ENCODE results near the gene INPP5J.

INPP5J gene

GRCh38 chr22:31126128-31126868 is 3.5 kb downstream of the INPP5J start:
- DNase-seq (ENCODE audit: low read depth), result no peak

GRCh38 chr22:31126869-31127175 is 4.1 kb downstream of the INPP5J start:
- no peak for DNase-seq (ENCODE audit: low read depth)

GRCh38 chr22:31127181-31127772 is 4.5 kb downstream of the INPP5J start:
- no peak for DNase-seq (ENCODE audit: low read depth)

- no peak for DNase-seq (ENCODE audit: low read depth)
These were observed 5.4 kb downstream of the INPP5J start for GRCh38 chr22:31128156-31128555.

GRCh38 chr22:31130873-31131272 is 8.1 kb downstream of the INPP5J start:
- no peak for DNase-seq (ENCODE audit: low read depth)

- DNase-seq (ENCODE audit: low read depth), result no peak
These were observed 11.1 kb downstream of the INPP5J start for GRCh38 chr22:31133911-31134310.

GRCh38 chr22:31134688-31135087 is 11.9 kb downstream of the INPP5J start:
- no peak for DNase-seq (ENCODE audit: low read depth)

- no peak for DNase-seq (ENCODE audit: low read depth)
These were observed 12.9 kb downstream of the INPP5J start for GRCh38 chr22:31135706-31136105.

GRCh38 chr22:31136155-31136554 is 13.4 kb downstream of the INPP5J start:
- DNase-seq (ENCODE audit: low read depth), result no peak

GRCh38 chr22:31136711-31137110 is 13.9 kb downstream of the INPP5J start:
- DNase-seq (ENCODE audit: low read depth), result no peak

- no peak for DNase-seq (ENCODE audit: low read depth)
These were observed 15.0 kb downstream of the INPP5J start for GRCh38 chr22:31137721-31138120.

GRCh38 chr22:31138126-31138525 is 15.4 kb downstream of the INPP5J start:
- no peak for DNase-seq (ENCODE audit: low read depth)

GRCh38 chr22:31139066-31139465 is 16.3 kb downstream of the INPP5J start:
- no peak for DNase-seq (ENCODE audit: low read depth)

GRCh38 chr22:31139866-31140716 is 17.3 kb downstream of the INPP5J start, which contains the start of gene PLA2G3:
Gene PLA2G3 (minus strand): TSS chr22:31140508. CDS start chr22:31140354, 154 bp downstream.
- DNase-seq (ENCODE audit: low read depth), result no peak

- no peak for DNase-seq (ENCODE audit: low read depth)
These were observed 18.0 kb downstream of the INPP5J start for GRCh38 chr22:31140746-31141145.

GRCh38 chr22:31141551-31141950 is 18.8 kb downstream of the INPP5J start:
- no peak for DNase-seq (ENCODE audit: low read depth)

GRCh38 chr22:31142285-31142684 is 19.5 kb downstream of the INPP5J start:
- no peak for DNase-seq (ENCODE audit: low read depth)

- DNase-seq (ENCODE audit: low read depth), result no peak
These were observed 20.3 kb downstream of the INPP5J start for GRCh38 chr22:31143038-31143437.

GRCh38 chr22:31143537-31143936 is 20.8 kb downstream of the INPP5J start:
- no peak for DNase-seq (ENCODE audit: low read depth)

- DNase-seq (ENCODE audit: low read depth), result no peak
These were observed 21.5 kb downstream of the INPP5J start for GRCh38 chr22:31144223-31144622.

- DNase-seq (ENCODE audit: low read depth), result no peak
These were observed 25.7 kb downstream of the INPP5J start for GRCh38 chr22:31148488-31148887.

- DNase-seq (ENCODE audit: low read depth), result no peak
These were observed 26.3 kb downstream of the INPP5J start for GRCh38 chr22:31148953-31149627.
